GM12873 (cell line): ENCODE data around the gene DNMT1.

Experiments used
- TF ChIP-seq, protein P1 (sequence below): IDR thresholded peaks from 2 replicates; pipeline ENCODE4 v1.5.1; 2012; ENCODE audit warnings: low read depth, mild to moderate bottlenecking, moderate library complexity, low read length, control low read depth; ENCODE audit not compliant: insufficient read depth; ENCODE audit errors: missing control alignments

Gene DNMT1

DNA sequence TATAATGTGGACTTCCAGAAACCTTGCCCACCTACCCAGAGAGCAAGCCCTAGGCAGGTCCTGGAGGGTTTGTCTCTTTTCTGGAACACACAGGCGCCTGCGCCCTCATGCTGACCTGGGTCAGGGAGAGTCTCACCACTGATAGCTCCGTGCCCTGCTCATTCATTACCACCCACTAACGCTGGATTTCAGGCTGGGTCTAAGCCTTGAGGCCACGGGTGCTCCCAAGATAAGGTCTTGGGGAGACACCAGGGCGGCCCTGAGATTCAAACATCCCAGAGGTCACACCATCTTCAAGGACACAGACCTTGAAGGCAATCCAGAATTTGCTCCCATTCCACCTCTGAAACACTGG, 31.2 kb upstream of the DNMT1 start:
- TF ChIP-seq, protein P1, sequence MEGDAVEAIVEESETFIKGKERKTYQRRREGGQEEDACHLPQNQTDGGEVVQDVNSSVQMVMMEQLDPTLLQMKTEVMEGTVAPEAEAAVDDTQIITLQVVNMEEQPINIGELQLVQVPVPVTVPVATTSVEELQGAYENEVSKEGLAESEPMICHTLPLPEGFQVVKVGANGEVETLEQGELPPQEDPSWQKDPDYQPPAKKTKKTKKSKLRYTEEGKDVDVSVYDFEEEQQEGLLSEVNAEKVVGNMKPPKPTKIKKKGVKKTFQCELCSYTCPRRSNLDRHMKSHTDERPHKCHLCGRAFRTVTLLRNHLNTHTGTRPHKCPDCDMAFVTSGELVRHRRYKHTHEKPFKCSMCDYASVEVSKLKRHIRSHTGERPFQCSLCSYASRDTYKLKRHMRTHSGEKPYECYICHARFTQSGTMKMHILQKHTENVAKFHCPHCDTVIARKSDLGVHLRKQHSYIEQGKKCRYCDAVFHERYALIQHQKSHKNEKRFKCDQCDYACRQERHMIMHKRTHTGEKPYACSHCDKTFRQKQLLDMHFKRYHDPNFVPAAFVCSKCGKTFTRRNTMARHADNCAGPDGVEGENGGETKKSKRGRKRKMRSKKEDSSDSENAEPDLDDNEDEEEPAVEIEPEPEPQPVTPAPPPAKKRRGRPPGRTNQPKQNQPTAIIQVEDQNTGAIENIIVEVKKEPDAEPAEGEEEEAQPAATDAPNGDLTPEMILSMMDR, result no peak

DNA sequence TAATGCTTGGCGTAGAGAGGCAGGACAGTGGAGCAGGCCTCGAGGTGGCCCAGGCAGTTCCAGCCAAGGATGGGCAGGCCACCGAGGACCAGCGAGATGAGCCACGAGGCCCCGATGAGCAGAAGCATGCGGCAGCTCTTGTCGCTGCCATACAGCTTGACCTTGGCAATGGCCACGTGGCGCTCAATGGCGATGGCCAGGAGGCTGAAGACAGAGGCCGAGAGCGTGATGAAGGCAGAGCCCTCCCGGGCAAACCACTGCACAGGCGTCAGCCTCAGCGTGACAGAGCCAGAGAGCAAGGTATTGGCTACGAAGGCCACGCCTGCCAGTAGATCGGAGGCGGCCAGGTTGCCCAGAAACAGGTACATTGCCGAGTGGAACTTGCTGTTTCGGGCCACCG, 29.6 kb upstream of the DNMT1 start:
- TF ChIP-seq, protein P1, result no peak

DNA sequence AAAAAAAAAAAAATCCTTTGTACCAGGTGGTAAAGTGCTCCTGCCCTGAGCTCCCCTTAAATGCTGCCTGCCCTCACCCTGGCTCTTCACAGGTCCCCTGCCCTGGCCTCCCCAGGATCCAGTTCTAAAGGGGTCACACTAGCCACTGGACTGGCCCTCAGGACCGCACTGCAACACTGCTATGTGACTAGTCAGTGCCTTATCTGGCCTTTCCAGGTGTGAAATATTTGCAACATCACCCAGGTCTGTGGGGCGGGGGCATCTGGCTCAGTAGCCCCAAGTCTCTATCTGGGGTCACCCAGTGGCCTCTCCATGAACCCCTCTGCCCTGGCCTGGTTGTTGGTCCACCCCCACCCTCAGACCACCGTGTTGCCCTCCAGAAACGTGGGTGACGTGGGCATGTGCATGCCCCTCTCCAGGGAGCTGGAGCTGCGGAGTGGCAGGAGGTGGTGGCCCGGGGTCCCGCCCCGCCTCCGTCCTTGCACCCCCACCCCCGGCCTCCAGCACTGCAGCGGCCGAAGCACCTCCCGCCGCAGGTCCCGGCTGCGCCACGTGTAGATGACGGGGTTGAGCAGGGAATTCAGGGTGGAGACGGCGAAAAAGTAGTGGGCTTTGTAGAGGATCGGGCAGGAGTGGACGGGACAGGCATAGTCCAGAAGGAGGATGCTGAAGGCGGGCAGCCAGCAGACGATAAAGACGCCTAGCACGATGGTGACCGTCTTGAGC, 28.9 kb upstream of the DNMT1 start:
- TF ChIP-seq, protein P1, result no peak

DNA sequence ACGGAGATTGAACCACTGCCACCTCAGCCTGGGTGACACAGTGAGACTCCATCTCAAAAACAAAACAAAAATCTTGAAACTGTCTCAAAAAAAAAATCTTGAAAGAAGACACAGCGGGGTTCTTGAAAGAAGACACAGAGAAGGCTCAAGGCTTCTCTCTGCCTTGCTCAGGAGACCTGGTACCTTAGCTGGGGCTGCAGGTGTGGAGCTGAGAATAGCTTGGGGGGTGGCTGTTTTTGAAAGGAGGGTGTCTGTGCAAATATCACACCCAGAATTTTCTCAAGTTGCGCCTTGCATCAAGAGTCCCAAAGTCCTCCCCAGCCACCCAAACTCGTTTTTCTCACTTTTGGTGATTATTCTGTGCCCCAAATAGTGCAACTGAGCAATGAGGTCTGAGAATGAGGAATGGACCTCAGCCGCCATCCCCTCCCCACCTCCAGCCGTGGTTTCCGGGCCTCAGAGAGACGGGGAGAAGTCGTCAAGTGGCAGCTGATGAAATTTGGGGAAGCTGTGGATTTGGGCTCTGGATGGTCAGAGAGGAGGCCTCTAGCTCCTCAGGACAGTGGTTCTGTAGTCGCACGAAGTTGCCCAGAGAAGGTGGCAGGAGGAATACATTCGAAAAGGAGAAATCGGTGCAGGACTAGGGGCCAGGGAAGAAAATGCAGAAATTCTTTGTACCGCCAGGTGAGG, 27.6 kb upstream of the DNMT1 start:
- TF ChIP-seq, protein P1, result no peak

DNA sequence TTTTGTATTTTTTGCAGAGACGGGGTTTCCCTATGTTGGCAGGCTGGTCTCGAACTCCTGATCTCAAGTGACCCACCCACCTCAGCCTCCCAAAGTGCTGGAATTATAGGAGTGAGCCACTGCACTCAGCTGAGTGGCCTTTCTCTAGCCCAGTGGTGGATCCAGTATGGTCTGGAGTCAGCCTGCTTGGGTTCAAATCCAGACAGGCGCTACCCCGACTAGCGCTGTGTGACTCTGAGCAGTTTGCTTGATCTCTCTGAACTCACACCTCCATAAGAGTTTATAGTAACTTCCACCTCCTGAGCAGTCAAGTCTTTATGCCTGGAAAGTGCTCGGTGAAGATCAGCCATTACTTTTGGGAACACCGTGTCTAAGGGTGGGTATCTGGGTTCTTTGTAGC, 25.9 kb upstream of the DNMT1 start:
- TF ChIP-seq, protein P1, result no peak

DNA sequence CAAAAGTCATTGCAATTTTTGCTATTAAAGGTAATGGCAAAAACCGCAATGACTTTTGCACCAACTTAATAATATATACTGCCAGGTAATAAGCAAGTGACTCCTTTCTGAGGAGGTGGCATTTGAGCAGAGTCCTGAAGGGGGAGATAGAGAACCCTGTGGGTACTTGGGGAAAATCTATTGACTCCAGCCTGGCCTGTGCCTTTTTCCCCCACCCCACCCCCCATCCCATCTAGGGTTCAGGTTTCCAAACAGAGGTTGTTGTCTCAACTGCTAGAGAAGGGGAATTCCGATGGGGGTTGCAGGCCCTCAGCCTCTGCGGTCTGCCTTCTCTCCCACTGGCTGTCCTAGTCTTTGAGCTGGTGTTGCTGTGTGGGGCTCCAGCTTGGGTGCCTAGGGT, 24.9 kb upstream of the DNMT1 start:
- TF ChIP-seq, protein P1, result peak; percentile 72

DNA sequence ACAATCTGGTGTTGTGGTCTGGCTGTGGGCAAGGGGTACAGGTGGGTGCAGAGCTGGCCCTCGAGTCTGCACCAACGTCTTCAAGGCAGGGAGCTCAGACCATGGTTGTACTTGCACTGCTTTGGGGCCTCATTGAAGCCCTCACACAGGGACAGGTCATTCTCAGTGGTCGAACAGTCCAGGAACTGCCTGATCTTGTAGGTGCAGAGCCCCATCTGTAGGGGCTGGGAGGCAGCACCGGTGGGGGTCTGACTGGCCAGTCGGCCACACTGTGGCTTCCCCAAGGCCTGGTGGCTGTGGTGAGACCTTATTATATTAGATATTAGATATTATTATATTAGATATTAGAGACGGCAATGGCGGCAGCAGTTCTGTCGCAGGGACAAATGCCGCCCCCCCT, 22.3 kb upstream of the DNMT1 start:
- TF ChIP-seq, protein P1, result no peak
